ENCODE data around the gene ALAS2.
"Not testable (repeated sequence)": the region's sequence is repeated elsewhere in the genome, so short reads cannot be mapped to it uniquely, and the experiment has no call there.

ALAS2 gene, protein sequence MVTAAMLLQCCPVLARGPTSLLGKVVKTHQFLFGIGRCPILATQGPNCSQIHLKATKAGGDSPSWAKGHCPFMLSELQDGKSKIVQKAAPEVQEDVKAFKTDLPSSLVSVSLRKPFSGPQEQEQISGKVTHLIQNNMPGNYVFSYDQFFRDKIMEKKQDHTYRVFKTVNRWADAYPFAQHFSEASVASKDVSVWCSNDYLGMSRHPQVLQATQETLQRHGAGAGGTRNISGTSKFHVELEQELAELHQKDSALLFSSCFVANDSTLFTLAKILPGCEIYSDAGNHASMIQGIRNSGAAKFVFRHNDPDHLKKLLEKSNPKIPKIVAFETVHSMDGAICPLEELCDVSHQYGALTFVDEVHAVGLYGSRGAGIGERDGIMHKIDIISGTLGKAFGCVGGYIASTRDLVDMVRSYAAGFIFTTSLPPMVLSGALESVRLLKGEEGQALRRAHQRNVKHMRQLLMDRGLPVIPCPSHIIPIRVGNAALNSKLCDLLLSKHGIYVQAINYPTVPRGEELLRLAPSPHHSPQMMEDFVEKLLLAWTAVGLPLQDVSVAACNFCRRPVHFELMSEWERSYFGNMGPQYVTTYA

DNA sequence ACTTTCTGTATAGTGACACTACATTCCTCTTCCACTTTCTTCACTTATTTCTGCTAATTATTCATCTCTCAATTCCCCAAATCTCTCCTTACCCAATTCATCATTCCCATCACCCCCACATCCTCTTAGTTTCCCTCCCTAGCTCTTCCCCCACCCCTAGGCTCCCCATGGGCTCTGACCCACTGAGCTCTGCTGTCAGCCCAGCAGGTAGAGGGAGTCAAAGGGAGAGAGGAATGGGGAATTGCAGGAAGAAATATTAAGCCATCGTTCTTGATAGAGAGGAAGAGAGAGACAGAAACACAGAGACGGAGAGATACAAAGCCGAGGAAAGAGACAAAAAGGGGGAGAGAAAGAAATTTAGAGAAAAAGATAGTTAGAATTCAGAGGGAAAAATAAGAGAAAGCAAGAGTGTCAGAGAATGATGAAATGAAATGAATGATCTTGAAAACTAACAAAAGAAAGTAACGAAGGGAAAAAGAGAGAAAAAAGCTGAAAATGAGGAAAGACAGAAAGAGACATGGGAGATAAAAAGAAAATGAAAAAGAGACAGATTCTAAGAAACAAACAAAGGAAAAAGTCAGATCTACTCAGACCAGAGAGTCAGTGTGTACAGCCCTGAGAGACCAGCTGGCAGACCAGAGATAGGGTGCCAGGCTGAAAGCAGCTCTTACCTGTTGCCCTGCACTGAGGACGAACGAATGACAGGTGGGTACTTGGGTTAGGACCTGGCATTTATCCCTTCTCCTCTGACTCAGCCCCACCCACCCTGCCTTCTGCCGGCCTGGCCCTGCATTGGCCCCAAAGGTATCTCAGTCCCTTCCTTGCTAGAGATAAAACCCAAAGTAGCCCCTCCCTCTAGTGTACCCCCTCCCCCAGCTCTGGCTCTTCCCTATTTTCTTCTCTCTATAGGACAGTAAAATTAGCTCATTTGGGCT lies at the start of gene ALAS2:
Gene ALAS2 (minus strand): TSS at position 707 of the 935 bp plus-strand sequence. CDS start 4,977 bp downstream, outside the sequence.
- no peak for DNase-seq (ENCODE audit: low read depth in 1 of 2, low spot score in 1 of 2)

DNA sequence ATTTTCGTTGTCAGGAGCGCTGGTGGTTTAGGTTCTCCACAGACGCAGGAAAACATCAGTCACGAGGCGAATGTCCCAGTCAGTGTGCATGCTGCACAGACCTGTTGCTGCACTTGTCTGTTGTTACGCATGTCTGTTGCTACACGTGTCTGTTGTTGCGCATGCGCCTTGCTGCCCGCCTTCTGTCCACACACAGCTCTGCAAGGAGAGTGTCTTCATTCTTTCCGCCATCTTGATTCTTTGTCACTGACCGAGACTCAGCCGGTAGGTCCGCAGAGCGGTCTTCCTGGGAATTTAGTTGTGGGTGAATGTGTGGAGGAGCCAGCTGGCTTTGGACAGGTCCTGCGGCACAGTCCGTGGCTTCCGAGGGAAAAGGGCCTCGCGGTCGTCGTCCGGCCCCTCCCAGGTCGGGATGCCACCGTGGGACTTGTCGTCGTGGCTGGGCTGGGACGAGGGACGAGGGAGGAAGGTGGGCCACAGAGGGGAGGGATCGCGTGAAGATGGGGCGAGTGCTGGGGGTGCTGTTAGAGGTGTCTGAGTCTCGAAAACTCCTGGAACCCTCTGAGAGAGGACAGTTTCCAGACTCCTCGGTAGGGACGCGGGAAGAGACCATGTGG lies 44.2 kb upstream of the ALAS2 start, which contains the start of gene PAGE2B:
Gene PAGE2B (plus strand): TSS at position 180 of the 617 bp plus-strand sequence. CDS start 1,012 bp downstream, outside the sequence.
- DNase-seq (ENCODE audit: low read depth in 1 of 2, low spot score in 1 of 2) = no peak

DNA sequence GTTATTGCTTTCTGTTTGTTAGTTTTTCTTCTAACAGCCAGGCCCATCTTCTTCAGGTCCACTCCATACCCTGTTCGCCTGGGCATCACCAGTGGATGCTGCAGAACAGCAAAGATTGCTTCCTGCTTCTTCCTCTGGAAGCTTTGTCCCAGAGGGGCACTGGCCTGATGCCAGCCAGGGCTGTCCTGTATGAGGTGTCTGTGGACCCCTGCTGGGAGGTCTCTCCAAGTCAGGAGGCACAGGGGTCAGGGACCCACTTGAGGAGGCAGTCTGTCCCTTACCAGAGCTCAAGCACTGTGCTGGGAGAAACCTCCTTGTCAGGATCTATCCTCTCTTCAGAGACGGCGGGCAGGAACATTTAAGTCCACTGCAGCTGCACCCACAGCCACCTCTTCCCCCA lies 41.5 kb upstream of the ALAS2 start:
- no peak for DNase-seq (ENCODE audit: low read depth in 1 of 2, low spot score in 1 of 2)

DNA sequence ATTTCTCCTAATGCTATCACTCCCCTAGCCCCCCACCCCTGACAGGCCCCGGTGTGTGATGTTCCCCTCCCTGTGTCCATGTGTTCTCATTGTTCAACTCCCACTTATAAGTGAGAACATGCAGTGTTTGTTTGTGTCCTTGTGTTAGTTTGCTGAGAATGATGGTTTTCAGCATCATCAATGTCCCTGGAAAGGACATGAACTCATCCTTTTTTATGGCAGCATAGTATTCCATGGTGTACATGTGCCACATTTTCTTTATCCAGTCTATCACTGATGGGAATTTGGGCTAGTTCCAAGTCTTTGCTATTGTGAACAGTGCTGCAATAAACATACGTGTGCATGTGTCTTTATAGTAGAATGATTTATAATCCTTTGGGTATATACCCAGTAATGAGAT lies 36.4 kb upstream of the ALAS2 start:
- not testable (repeated sequence) for DNase-seq (ENCODE audit: low read depth in 1 of 2, low spot score in 1 of 2)

DNA sequence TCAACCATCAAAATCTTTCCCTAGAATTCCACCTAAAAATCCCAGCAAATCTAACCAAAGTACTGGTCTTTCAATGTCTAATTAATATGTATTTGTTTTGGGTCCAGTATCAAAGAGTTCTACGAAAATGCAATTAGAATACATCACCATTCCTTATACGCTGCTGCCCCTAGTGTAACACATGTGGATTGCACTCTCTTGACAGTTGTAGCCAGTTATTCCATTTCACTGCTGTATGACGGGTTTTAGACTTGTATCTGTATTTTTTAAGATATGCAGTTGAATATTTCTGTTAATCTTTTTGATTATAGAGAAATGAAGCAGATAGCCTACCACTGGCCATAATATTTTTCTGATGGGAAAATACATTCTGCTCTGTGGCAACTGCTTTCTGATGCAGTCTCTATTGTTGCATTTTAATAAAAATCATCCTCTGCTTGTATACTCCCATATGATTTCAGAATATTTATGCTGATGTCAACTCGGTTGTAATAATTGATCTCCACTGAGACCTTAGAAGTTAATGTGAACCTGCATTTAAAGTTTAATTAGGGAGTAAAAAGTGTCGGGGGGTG lies 27.0 kb upstream of the ALAS2 start:
- DNase-seq (ENCODE audit: low read depth in 1 of 2, low spot score in 1 of 2) = no peak

DNA sequence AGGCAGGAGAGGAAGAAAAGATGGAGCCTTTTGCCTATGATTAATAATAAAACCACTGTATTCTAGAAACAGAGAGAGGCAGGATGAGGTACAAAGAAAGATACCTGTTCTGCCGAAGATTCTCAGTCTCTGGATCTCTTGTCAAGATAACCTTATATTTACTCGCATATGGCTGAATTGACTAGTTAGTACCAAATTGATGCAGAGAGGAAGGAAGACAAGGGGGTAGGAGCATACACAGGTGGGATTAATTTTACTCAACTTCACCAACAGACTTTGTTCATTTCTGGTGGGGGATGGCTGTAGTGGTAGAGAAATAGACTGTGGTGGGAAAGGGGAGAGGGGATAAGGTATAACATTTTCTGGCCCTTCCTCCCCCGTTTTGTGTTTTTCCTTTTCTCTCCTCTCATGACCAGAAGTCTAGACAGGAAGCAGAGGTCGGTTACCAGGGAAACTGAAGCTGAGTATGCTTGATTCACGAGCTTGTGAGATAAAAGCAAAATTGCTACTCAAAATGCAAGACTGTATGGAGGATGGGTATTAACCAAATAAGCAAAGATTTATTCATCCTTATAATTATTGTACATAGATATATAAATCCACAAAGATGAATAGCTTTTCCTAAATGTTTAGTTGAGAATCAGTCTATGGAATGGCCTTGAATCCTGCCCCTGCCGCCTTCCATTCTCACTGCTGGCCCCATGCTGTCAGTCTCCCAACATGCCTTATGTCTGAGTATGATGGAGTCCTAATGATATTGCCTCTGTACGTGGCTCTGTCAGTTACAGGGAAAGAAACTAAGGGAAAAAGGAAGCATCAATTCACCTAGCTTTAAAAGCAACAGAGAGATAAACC lies 26.3 kb upstream of the ALAS2 start:
- DNase-seq (ENCODE audit: low read depth in 1 of 2, low spot score in 1 of 2) = no peak

DNA sequence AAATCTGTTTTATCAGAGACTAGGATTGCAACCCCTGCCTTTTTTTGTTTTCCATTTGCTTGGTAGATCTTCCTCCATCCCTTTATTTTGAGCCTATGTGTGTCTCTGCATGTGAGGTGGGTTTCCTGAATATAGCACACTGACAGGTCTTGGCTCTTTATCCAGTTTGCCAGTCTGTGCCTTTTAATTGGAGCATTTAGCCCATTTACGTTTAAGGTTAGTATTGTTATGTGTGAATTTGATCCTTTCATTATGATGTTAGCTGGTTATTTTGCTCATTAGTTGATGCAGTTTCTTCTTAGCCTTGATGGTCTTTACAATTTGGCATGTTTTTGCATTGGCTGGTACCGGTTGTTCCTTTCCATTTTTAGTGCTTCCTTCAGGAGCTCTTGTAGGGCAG lies 19.8 kb upstream of the ALAS2 start:
- not testable (repeated sequence) for DNase-seq (ENCODE audit: low read depth in 1 of 2, low spot score in 1 of 2)

DNA sequence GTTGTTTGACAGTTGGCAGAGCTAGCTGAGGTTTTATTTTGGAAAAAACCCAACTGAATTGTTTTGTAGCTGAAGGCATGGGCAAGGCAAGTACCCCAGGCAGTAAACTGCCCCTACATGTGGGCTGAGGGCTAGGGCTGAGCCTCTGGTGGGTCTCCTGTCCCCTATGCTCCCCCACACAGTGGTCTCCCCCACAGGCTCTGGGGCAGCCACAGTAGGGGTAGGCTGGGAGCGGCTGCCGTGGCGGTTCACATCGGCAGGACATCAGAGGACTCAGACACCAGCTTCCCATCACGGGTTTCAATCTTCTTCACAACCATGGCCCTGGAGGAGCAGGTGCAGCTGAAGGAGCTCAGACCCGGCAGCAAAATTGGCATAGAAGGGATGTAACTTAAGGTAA lies 10.7 kb upstream of the ALAS2 start:
- DNase-seq (ENCODE audit: low read depth in 1 of 2, low spot score in 1 of 2) = no peak

DNA sequence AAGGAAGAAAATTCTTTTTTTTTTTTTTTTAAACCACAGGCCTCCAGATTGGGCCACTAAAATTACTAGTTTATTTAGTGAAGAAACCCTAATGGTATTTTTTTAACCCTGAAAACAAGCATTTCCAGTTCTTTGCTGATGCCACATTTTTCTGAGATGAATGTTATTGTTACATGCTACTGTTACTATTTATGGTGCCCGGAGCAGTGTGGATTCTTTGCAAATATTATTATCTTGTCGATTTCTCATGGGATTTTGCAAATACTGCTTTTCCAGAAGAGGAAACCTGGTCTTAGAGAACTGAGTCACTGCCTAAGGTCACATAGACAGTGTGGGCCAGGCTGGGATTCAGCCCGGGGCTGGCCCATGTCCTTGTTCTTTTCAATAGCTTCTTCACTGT lies 8.7 kb upstream of the ALAS2 start:
- no peak for DNase-seq (ENCODE audit: low read depth in 1 of 2, low spot score in 1 of 2)

DNA sequence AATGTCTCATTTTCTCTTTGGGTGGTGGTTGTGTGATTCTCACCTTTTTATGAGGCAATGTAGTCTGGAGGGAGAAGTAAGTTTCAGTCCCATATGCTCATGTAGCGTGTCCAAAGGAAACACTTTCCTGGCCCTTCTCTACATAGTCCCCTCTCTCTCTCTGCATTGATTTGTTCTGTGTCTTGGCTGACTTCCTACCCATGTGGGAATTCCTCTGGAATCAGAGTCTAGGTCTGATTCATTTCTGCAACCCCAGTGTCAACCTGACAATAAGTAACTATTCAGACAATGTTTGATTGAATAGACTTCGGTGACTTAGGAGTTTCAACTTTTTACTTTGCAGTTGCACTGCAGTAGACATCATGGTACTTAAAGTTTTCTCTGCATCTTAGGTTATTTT lies 2.7 kb upstream of the ALAS2 start:
- no peak for DNase-seq (ENCODE audit: low read depth in 1 of 2, low spot score in 1 of 2)

DNA sequence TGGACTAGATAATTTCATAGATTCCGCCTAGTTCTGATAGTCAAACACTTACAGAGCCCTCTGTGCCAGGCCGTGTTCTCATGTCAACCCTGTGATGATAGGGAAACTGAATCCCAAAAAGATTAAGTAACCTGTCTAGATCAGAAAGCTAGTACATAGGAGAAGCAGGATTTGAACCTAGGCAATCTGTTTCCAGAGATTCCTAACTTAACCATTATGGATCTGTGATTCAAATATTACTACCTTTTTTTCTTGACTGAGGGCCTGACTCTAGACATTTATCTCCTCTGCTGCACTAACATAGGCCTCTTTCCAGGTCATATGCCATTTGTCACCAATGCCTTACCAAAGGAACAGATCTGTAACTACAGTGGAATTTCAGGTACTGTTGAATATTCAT lies 1.5 kb downstream of the ALAS2 start:
- no peak for DNase-seq (ENCODE audit: low read depth in 1 of 2, low spot score in 1 of 2)

DNA sequence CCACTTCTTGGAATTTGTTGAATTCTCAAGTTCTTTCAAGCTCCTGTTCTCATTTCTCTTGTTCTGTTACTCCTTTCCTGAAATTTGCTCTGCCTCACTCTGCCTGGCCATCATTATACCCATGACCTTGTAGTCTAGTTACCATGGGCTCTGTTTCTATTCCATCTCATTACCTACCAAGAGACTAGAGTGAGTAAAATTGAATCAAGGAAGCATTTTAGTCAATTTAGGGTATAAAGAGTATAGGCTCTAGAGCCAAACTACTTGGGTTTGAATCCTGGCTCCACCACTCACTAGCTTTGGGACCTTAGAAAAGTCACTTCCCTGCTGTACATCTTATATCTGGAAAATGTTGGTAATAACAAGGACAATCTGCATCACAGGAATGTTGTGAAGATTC lies 2.2 kb downstream of the ALAS2 start:
- no peak for DNase-seq (ENCODE audit: low read depth in 1 of 2, low spot score in 1 of 2)

DNA sequence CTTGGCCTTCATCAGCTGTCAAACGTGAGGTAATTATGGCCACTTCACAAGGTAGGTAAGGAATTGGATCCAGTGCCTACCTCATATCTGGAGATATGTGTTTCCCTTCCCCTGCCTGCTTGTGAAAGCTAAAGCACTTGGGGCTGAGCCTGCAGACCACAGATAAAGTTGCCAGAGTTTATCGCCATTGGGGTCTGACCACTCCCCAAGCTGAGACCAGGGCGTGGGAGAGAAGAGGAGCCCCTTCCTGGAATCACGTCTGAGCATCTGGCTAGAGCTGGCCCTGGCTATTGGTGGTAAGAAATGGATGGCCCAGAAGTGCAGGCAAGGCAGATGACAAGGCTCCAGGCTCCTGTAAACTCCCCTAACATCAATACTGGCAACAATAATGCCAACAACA lies 2.7 kb downstream of the ALAS2 start:
- DNase-seq (ENCODE audit: low read depth in 1 of 2, low spot score in 1 of 2) = no peak

DNA sequence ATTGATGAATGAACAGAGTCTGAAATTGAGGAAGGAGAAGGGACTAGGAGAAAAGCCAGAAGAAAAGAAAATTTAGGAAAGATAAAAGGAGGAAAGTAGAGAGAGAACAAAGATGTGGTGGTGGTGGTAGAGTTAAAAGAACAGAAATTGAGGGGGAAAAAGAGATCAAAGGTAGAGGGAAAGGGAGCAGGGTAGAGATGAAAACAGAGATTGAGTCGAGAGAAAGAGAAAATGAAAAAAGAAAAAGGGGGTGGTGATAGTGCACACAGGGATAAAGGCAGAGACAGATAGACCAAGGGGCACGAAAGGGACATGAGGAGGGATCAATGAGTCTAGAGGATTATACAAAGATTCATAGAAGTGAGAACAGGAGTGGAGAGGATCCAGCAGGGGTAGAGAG lies 3.9 kb downstream of the ALAS2 start:
- no peak for DNase-seq (ENCODE audit: low read depth in 1 of 2, low spot score in 1 of 2)

DNA sequence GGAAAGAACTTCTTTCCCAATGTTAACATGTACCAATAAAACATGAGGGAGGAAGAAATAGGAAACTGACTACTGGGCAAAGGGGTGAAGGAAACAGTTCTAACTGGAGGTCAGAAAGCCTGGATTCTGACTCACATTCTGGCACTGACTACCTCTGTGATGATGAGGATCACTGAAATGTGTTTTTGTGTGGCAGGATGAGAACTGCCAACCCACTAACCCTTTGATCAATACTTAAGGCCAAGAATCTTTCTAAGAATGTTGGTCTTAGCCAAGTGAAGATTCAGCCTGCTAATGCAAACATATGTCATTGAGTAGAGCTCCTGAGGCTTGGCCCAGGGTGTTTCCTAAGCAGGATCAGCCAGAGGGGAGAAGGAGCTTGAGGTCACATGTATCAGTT lies 4.6 kb downstream of the ALAS2 start:
- DNase-seq (ENCODE audit: low read depth in 1 of 2, low spot score in 1 of 2) = no peak

DNA sequence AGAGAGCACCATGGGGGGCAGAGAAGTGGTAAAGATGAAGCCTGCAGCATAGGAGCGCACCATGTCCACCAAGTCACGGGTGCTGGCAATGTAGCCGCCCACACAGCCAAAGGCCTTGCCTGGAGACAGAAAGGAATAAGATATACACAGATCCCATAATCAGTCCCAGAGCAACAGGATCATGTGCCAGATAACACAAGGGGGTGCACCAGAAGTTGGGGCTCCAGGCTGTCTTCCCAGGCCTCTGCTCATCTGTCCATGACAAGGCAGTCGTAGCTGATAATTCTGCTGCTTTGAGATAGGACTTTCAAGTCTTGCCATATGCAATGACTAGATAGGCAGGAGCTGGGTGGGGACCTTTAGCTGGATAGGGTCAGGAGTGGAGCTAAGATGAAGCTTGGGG lies 15.9 kb downstream of the ALAS2 start:
- no peak for DNase-seq (ENCODE audit: low read depth in 1 of 2, low spot score in 1 of 2)

DNA sequence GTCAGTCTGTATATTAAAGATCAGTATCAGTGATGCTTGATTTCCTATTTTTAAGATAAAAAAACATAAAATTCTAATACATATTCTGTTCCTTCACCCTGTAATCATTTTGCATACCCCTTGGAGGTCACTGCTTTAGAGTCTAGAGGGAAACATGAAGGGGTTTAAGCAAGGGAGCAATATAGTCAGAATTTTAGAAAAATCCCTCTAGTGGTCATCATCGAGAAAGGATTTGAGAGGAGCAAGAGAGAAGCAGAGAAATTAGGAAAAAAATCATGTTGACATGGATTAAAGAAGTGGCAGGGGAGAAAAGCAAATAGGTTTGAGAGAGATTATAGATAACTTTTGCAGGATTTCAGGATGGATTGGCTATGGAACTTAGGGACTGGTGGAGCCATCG lies 19.5 kb downstream of the ALAS2 start:
- no peak for DNase-seq (ENCODE audit: low read depth in 1 of 2, low spot score in 1 of 2)

DNA sequence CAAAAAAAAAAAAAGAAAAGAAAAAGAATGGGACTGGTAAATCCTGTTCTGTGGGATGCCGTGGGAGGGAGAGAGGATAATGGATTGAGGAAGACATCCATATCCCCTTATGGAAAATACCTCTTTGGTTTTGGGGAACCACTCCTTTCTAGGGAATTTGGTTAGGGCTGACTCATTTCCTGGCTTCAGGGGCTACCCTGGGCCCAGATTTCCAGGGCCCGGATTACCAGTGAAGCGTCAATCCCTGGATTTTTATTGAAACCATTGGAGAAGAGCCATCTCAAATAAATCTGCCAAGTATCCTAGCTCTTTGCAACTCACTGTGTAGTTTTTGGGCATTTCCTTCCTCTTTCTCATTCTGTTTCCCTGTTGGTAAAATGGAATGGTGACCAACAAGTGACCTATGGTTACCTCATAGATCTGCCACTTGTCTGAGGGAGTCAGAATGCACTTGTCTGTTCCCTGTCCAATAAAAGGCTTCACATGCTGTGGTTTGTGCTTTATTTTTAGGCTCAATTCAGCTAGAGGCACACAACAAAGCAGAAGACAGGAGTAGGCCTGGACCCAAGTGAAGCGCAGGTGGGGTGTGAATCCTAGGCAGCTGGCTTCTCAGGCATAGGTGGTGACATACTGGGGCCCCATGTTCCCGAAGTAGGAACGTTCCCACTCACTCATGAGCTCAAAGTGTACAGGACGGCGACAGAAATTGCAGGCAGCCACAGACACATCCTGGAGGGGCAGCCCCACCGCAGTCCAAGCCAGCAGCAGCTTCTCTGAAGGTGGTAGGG lies 22.0 kb downstream of the ALAS2 start:
- no peak for DNase-seq (ENCODE audit: low read depth in 1 of 2, low spot score in 1 of 2)

DNA sequence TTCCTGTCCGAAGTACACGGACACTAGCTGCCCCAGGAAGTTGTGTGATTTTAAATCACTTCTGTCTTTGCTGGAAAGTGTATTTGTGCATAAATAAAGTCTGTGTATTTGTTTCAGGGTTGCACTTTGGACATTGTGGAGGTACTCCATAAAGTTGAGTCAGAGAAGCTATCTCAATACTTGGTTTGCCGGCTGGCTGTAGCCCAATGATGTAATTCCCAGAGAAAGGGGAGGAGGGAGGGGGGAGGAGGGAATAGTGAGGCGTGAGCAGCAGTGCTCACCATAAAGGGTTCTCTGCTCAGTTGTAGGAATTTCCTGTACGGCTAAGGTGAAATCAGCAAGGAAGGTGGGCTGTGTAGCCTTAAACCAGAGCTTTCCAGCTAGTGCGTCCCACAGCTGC lies 23.1 kb downstream of the ALAS2 start:
- no peak for DNase-seq (ENCODE audit: low read depth in 1 of 2, low spot score in 1 of 2)

All from activated T-helper 1 cell treated with anti-CD3 and anti-CD28 coated beads, Interleukin-2, amount 50 U/mL, for 16 hours (primary cell).